NCI-H82 (cell line): ENCODE data around the gene PARG.
"Not testable (repeated sequence)": the region's sequence is repeated elsewhere in the genome, so short reads cannot be mapped to it uniquely, and the experiment has no call there.

ENCODE experiments used
- DNase-seq: peaks from one replicate; lab custom pipeline; 2025; lab: John Stamatoyannopoulos, UW

PARG gene

DNA sequence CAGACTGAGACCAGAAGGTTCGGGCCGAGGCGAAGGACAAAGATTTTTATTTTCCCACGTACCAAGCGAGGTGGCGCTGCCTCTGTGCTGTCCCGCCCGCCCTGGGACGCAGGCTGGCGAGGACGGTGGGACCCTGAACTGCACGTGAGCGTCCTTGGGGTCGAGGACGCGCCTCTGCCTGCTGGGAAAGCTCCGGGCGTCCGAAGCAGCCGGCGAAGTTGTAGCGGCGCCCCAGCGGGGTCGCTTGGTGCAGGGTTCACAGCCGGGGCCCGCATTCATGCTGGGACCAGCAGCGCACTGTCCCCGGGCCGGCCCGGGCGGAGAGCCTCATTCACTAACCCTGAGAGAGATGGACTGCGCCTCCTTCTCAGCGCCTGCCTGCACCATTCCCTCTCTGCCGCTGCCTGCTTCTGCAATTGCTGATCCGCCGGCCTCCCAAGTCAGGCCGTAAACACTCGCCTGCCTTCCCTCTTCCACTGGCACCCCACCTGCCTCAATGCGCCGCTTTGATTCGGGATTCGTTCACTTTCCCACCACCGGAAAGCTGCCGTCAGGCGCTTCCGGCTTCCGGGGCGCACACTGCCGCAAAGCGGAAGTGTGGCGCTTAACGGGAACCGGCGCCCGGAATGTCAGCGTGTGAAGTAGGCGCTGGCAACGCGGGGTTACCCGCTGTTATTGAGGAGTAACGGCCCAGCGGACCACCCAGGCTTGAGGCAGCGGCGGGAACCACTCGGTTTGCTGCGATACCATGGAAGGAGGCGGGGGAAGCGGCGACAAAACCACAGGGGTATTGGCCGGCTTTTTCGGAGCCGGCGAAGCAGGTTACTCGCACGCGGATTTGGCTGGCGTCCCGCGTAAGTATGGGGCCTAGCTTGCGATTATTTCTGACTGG, at the start of gene PARG, which contains the start of gene TIMM23B:
Gene PARG (minus strand): TSS at position 581 of the 892 bp plus-strand sequence. CDS start 302 bp downstream, at position 279.
Gene TIMM23B (plus strand): TSS at position 607 of the 892 bp plus-strand sequence. CDS start 142 bp downstream, at position 749.
- peak; percentile 84 for DNase-seq

DNA sequence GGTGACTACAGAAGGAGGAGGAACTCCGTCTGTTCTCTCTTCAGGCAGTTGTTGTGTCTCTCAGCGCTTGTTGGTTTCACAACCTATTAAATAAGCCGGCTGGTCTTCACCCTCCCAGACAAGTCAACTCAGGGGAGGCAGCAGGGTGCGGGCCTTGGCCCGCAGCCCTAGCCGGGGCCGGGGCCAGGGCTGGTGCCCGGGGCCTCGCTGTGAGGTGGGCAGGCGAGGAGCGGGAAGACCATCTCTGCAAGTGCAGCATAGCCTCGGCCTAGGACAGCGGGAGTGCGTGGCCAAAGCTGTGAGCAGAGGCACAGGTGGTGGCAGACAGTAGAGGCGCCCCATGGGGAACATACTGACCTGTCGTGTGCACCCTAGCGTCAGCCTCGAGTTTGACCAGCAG, 46.5 kb upstream of the PARG start, which contains the start of gene AGAP6:
Gene AGAP6 (plus strand): TSS at position 31 of the 400 bp plus-strand sequence. CDS start 310 bp downstream, at position 341.
- DNase-seq, result not testable (repeated sequence)

DNA sequence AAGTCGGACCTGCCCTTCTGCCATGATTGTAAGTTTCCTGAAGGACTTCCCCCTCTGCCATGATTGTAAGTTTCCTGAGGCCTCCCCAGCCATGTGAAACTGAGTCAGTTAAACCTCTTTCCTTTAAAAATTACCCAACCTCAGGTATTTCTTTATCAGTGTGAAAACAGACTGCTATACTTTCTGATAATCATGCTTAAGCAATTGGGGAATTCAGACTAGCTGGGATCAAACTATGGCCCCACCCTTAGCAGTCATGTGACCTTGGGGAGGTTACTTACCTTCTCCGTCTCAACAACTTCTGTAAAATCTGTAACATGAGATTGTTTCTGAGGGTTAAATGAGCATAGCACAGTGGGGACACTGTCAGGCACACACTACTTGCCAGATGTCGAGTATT, 45.4 kb upstream of the PARG start:
- not testable (repeated sequence) for DNase-seq

DNA sequence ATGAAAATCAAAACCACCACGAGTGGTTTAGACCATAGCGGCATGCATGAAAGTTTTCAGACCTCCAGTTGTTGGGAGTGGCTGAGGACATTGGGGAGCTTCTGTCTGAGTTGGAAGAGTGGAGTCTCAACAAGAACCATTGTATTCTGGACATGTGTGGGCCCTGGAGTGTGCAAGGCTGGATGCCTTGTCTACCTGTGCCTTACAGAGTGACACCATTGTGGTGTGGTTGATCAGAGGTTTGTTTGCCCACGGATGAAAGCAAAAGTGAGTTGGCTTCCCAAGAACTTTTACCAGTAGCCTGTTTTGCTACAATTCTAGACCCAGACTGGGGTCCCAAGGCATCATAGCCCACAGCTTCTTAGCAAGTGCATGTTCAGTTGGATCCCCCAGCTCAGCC, 35.9 kb upstream of the PARG start:
- not testable (repeated sequence) for DNase-seq

DNA sequence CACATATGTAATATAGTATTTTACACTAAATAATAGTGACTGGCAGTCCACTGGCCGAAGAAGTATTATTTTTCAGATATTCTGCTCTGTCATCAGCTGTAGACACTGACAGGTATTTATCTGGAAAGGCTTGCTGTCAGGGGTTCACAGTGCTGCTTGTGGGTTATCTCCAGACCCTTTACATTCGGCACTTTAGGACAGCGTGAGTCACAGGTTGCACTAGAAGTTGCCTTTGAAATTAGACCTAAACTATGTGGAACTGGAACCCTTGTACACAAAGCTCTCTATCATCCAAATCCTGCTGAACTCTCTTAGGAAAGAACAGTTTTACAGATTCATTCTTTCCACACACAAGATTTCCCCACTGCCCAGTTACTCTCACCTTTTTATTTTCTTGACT, 30.3 kb upstream of the PARG start:
- not testable (repeated sequence) for DNase-seq

DNA sequence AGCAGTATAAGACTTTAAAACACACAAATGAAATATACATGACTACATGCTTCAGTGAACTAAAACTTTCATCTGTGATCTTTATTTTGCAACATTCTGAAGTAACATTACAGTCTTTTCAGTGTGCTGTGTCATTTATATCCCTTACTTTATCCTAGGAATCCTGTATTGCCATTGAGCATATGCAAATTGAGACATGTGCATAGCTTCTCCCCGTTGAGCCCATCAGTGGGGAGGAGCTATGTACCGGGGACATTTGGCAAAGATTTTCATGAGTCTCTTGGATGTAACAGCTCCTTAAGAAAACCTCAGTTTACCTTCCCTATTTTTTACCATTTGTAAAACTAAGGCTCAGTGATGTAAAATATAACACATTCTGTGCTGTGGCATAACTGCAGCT, 29.6 kb upstream of the PARG start:
- DNase-seq, result not testable (repeated sequence)

DNA sequence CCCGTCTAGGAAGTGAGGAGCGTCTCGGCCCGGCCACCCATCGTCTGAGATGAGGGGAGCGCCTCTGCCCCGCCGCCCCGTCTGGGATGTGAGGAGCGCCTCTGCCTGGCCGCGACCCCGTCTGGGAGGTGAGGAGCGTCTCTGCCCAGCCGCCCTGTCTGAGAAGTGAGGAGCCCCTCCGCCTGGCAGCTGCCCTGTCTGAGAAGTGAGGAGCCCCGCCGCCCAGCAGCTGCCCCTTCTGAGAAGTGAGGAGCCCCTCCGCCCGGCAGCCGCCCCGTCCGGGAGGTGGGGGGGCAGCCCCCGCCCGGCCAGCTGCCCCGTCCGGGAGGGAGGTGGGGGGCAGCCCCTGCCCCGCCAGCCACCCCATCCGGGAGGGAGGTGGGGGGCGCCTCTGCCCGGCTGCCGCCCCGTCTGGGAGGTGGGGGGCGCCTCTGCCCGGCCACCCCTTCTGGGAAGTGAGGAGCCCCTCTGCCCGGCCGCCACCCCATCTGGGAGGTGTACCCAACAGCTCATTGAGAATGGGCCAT, 28.6 kb upstream of the PARG start:
- DNase-seq, result not testable (repeated sequence)

DNA sequence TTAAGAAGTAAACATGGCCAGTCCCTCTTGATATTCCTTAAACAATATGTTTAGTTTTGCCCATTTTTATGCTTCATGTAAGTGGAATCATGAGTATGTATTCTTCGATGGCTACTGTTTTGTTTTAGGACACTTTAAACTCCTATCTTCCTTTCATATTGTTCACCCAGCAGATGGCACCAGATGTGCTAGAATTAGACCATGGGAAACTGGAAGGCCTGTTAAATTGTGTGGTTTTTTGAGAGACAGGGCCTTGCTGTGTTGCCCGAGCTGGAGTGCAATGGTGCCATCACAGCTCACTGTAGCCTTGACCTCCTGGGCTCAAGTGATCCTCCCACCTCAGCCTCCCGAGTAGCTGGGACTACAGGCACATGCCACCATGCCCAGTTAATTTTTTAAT, 11.3 kb upstream of the PARG start:
- not testable (repeated sequence) for DNase-seq

DNA sequence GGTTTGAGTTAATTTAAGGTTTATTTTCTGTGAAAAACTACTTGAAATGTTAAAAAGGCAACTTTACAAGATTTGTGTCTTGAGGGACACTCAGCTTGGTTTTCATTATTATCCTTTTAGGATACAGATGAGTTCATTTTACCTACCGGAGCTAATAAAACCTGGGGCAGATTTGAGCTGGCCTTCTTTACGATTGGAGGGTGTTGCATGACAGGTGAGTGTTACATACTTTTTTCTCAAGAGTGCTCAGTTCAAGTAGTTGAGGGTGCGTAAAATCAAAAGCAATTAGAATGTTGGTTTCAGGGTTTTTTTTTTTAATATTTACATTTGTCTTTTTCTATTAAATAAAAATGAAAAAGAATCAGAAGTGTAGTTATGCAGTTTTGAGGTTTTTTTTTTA, 10.2 kb upstream of the PARG start:
- DNase-seq, result not testable (repeated sequence)

DNA sequence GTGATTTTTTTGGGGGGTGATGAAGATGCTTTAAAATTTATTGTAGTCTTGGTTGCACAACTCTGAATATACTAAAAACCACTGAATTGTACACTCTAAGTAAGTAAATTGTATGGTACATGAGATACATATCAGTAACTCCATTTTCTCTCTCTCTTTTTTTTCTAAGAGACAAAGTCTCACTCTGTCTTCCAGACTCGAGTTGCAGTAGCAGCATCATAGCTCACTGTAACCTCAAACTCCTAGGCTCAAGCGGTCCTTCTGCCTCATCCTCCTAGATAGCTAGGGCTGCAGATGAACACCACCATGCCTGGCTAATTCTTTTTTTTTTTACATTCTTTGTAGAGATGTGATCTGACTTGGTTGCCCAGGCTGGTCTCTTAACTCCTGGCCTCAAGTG, 6.9 kb upstream of the PARG start:
- DNase-seq, result not testable (repeated sequence)

DNA sequence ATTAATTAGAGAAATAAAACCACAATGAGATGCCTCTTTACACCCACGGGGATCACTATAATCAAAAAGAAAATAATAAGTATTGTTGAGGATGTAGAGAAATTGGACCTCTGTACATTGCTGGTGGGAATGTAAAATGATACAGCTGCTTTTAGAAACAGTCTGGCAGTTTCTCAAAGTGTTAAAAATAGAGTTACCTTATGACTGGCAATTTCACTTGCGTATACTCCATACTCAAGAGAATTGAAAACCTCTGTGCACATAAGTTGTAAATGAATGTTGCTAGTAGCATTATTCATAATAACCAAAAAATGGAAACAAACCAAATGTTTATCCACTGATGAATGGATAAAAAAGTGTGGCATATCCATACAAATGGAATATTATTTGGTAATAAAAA, 6.3 kb upstream of the PARG start:
- not testable (repeated sequence) for DNase-seq

DNA sequence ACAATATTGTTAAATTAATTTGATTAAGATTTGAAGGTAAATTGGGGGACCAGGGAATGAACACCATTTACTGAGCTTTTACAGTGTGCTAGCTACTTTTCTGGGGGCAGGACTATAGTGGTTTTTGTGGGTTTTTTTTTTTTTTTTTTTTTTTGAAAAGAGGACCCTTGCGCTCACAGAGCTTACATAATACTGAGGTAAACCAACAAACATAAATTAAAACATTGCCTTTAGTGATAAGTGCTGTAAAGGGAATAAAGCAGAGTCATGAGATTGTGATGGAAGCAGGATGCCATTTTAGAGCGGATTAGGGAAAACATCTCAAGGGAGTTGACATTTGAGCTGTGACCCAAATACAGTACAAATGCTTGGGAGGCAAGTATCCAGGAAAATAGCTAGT, 1.8 kb upstream of the PARG start:
- DNase-seq, result not testable (repeated sequence)

DNA sequence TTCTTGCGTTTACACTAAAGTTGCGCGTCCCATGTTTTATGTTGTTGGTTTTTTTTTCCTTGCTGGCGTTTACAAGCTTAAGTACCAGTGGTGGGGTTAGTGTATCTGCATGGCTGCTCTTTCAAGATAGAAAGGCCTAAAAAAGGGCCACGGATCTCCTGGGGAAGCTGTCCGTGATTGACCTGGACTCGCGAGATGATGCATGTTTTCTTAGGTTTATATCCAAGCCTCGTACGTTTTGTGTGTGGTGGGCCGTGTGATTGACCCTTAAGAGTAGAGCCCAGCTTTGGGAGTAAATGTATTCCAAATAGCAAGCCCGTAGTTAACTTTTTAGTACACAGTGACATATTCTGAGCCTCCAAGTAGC, 495 bp upstream of the PARG start:
- not testable (repeated sequence) for DNase-seq

DNA sequence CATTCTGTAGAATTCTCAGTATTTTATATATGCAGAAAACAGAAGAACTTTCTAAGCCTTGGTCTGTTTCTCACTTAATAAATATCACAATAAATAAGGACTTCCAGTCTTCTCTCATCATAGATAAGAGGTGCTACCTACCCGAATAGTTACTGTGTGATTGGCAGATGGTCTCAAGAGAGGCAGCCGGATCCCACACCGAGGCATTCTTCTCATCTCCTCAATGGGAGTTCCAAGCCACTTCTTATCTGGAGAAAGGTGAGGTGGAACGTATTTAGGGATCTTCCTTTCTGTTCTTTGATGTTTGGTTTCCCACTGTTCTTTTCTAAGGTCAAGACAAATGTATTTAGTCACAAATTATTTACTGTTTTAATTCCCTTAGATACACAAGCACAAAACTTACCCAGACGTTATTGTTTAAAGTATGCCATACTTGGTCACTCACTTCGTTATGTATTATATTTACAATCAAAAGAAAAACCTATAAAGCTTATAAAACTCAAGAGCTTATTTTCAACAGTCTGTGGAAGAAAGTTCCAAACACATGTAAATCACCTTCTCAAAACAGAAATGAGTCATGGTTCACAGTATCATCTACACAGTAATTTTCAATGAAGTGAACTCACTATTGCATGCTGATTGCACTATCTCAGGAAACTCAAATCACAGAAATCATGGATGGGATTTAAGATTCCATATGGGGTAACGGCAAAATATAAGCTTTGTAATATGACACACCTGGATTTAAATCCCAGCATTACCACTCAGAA, 9.7 kb downstream of the PARG start:
- DNase-seq, result not testable (repeated sequence)

DNA sequence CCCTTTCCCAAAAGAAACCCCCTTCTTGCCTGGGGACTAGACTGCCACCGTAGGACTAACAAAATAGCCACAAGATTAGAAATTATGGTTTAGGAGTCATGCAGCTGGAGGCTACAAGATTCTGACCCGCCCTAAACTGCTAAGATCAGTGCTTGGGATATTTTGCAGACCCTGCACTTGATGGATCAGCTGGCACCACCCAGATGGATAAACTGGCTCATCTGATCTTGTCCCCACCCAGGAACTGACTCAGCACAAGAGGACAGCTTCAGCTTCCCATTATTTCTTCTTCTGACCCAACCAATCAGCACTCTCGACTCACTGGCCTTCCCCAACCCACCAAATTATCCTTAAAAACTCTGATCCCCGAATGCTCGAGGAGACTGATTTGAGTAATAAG, 10.6 kb downstream of the PARG start:
- DNase-seq, result not testable (repeated sequence)

DNA sequence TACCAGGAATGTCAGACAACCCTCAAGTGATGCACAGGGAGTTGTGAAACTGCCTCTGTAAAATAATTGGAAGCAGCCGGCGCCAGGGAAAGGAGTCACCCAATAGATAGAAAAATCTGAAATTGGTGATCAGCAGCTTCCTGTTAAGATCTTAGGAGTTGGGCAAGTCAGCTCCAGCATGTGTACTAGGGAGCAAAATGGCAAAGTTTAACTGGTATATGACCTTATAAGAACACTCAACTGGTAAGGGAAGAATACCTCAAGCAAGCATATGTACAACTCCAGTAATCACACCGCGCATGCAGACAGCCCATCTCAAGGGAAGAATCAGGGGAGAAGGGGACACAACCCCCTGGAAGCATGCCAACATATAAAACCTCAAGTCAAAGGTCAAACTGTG, 18.3 kb downstream of the PARG start:
- DNase-seq, result not testable (repeated sequence)

DNA sequence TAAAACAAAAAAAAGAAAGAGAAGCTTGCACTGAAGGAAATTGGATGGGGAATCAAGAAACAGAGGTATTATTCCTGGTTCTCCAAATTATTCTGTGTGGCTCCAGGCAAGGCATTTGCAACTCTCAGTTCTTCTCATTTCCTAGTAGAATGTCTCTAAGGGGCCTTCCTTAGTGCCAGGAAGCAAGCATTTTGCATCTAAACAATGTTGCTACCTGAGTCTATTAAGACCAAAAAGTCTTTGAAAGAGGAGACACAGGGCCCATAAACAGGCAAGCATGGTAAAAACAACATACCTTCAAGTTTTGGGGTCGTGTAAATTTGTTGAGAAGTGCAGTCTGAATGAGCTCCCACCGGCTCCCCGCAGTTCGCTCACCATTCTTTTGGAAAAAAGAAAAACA, 19.8 kb downstream of the PARG start:
- DNase-seq, result not testable (repeated sequence)

DNA sequence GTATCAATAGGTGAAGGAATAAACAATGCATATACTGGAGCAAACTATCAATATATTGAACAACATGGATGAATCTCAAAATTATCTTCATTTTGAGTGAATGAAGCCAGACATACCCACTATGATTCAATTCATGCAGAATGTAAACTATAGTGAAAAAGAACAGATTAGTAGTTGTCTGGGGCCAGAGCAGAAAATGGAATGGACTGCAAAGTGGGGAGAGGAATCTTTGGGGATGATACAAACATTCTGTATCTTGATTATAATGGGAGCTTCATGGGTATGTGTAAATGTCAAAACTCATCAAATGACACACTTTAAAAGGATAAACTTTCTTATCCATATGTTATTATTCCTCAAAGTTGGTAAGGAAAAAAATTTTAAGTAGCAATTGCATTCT, 23.9 kb downstream of the PARG start:
- not testable (repeated sequence) for DNase-seq

DNA sequence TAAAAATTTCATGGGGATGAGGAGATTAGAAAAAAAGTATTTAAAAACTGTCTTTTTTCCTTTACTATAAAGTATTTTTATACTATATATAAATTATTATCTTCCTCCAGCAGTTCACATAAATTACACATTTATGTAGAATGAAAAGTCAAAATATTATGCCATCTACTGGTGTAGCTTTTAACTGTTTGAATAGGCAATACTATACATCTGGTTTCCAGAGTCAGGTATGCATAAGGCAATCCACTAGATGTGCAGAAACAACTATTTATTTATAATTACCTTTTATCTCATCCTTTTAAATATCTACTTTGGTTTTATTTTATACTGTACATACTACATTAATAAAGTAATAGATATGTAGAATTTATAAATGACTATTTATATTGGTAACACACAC, 25.4 kb downstream of the PARG start:
- DNase-seq, result not testable (repeated sequence)

DNA sequence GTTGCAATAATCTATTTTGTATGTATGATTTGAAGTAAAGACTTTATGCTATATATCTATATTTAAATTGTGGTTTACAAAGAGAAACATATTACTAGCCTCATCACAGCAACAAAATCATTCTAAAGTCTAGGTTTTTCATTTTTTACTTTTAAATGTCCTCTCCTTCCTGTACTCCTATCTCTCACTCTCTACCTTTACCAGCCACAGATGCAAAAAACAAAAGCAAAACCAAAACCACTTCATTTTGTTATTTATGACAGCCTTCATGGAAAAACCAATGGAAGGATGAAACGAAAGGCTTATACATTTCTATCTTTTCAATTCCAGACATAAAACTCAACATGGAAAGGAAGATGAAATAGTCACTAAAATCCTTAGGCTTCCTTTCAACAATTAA, 31.5 kb downstream of the PARG start:
- DNase-seq, result not testable (repeated sequence)

DNA sequence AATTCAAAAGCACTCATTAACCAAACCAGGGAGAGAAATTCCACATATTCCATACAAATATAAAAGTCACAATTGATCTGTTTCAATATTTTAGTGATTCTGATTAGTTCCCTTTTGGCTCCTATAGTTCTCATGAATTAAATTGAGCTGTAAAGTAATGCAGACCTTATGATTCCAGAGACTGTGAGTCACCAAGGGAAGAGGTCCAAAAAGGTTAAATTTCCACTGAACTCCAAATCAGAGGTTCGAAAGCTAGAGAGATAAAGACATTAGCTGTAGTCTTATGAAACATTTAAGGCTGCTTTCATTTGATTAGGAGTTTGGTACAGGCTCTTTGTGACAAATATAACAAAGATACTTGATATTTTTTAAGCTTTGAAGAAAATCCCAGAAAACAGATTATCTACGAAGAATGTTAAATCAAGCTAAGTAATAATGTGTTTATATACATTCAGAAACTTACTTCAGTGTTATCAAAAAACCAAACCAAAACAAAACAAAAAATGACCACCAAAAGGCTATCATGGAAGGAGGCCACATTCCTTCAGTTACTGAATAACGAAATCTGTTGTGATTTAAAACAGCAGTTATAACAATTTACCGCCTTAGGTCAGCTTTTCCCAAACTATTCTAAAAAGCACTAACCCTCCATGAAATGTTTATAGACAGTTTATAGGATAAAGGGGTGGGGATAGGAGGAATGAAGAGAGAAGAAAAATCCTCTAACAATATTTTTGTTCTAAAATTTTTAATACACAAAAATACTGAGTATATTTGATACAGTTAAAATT, 33.3 kb downstream of the PARG start:
- DNase-seq, result not testable (repeated sequence)

DNA sequence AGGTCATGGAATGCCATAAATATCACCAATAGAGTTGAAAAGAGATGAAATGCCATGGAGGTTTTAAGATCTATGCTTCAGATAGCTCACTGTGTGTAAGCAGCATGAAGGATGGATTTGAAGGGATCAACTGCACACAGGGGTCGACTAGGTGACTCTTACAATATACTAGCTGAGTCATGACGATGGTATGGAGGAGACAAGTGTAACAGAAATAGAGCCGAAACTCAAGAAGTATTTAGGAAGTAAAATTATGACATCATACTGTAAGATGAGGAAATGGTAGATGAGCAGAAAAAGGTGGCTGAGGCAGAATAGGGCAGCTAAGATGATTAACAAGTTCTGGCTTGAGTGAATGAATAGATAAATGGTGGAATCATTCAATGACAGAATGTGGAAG, 38.0 kb downstream of the PARG start:
- DNase-seq, result not testable (repeated sequence)
